ENCODE results near the gene ANTXR2. TPM values are rescaled to one million over a fixed set of nuclear protein-coding genes. Genes with fewer than 3 reads are reported as not detected.

Gene ANTXR2
- total and polyA plus RNA-seq, 2 of the 13 experiments (the other 11 are each of a cell fraction or from before 2014, with no cell fraction given) = 4.6 to 14.5 TPM

DNA sequence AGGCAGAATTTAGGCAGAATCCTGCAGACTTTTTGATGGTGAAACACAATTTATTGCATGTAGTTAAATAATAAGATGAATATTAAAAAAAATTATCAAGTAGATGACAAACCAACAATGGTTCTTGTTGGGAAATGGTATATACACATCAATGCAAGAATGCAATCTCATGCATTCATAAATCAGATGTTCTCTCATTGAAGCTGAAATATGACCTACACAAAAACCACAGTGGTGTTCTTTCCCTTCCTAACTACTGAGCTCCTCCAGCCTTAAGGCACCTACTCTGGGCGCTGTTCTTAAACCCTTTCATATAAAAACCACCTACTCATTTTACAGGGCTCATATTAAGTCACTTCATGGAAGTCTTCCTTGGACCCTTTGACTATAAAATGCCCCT lies 64.1 kb downstream of the ANTXR2 start (continued):
- TF ChIP-seq, protein P1, sequence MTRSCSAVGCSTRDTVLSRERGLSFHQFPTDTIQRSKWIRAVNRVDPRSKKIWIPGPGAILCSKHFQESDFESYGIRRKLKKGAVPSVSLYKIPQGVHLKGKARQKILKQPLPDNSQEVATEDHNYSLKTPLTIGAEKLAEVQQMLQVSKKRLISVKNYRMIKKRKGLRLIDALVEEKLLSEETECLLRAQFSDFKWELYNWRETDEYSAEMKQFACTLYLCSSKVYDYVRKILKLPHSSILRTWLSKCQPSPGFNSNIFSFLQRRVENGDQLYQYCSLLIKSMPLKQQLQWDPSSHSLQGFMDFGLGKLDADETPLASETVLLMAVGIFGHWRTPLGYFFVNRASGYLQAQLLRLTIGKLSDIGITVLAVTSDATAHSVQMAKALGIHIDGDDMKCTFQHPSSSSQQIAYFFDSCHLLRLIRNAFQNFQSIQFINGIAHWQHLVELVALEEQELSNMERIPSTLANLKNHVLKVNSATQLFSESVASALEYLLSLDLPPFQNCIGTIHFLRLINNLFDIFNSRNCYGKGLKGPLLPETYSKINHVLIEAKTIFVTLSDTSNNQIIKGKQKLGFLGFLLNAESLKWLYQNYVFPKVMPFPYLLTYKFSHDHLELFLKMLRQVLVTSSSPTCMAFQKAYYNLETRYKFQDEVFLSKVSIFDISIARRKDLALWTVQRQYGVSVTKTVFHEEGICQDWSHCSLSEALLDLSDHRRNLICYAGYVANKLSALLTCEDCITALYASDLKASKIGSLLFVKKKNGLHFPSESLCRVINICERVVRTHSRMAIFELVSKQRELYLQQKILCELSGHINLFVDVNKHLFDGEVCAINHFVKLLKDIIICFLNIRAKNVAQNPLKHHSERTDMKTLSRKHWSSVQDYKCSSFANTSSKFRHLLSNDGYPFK (CRISPR knock-in tag; IDR thresholded peaks at IDR 0.05; ENCODE audit: borderline replicate concordance) = no peak
- no peak for TF ChIP-seq RARG (CRISPR knock-in tag; IDR thresholded peaks at IDR 0.05; ENCODE audit: low read depth)

DNA sequence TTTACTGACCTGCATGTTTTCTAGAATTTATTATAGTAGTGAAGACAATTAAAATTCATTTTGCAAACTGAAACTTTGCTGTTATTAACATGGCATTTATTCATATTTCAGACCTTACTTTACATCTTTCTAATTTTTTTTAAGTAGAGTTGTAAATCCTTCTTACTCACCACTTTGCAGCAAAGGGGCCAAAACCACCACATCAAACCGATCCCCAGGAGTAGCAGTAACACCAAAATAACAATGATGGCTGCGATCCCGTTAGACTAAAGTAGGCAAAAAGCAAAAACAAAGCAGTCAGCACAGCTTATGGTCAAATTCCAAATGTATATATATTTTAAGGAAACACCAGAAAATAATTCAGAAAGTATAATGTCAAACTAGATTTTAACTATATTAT lies 64.7 kb downstream of the ANTXR2 start:
- POLR2A ChIA-PET = interaction anchor here (1.2 kb wide), 1 partner anchor 64 kb away, joined by 4 read pairs; the partner anchor contains the start of gene ANTXR2
- CTCF ChIA-PET (ENCODE audit: low intra/inter-chr PET ratio, low total read pairs) = no interaction called here
- Histone ChIP-seq H4K20me1 (ENCODE audit: insufficient read depth, low read length) (no peaks in the 10 kb centered on the region), H3K9ac (ENCODE audit: insufficient read depth, low read depth, low read length) (no peak overlapping the region), H3K27me3 (ENCODE audit: control insufficient read depth in 1 of 2, insufficient read depth in 2 of 2, low read length in 2 of 2) (no peaks in the 10 kb centered on the region), H3K4me2 (ENCODE audit: low read depth, low read length) (no peak overlapping the region), H3K36me3 (replicated peaks in 1 of 2; ENCODE audit: control insufficient read depth in 1 of 2, insufficient read depth in 2 of 2, low read length in 2 of 2) (no peaks in the 10 kb centered on the region), H3K9me3 (ENCODE audit: low read length) (peaks cover 7% of the 10 kb centered on the region; the same call in 1 of the 2 replicates), H3K79me2 (ENCODE audit: insufficient read depth, low read length) (no peaks in the 10 kb centered on the region), H2AFZ (ENCODE audit: low read length) (no peak overlapping the region), H3K4me1 (ENCODE audit: insufficient read depth, low read length) (peaks cover 15% of the 10 kb centered on the region), H3K4me3 (replicated peaks in 1 of 3; ENCODE audit: insufficient read depth in 1 of 3, low read depth in 2 of 3, low read length in 3 of 3) (no peak overlapping the region), H3K27ac (ENCODE audit: extremely low read length, insufficient read depth, low read length) (no peak overlapping the region)
- intact Hi-C loops (cut with micrococcal nuclease; ENCODE audit: unreplicated experiment) = no loop called here
- TF ChIP-seq ZNF788 (CRISPR knock-in tag; IDR thresholded peaks at IDR 0.05; ENCODE audit: borderline replicate concordance) (no peak), SMAD1 (CRISPR knock-in tag; IDR thresholded peaks at IDR 0.05; ENCODE audit: borderline replicate concordance, low read depth) (no peak), YY1 (IDR thresholded peaks at IDR 0.05; ENCODE audit: insufficient read depth, insufficient replicate concordance, low read depth, low read length) (no peak), NONO (IDR thresholded peaks at IDR 0.05) (no peak), NONO (CRISPR knock-in tag; conservative IDR thresholded peaks at IDR 0.05) (no peak), RBAK (CRISPR knock-in tag; IDR thresholded peaks at IDR 0.05) (no peak), TEAD2 (CRISPR knock-in tag; IDR thresholded peaks at IDR 0.05) (no peak), MIER2 (CRISPR knock-in tag; IDR thresholded peaks at IDR 0.05) (no peak)
- TF ChIP-seq, protein P2, sequence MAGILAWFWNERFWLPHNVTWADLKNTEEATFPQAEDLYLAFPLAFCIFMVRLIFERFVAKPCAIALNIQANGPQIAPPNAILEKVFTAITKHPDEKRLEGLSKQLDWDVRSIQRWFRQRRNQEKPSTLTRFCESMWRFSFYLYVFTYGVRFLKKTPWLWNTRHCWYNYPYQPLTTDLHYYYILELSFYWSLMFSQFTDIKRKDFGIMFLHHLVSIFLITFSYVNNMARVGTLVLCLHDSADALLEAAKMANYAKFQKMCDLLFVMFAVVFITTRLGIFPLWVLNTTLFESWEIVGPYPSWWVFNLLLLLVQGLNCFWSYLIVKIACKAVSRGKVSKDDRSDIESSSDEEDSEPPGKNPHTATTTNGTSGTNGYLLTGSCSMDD (CRISPR knock-in tag; IDR thresholded peaks at IDR 0.05) = no peak
- TF ChIP-seq, protein P3, sequence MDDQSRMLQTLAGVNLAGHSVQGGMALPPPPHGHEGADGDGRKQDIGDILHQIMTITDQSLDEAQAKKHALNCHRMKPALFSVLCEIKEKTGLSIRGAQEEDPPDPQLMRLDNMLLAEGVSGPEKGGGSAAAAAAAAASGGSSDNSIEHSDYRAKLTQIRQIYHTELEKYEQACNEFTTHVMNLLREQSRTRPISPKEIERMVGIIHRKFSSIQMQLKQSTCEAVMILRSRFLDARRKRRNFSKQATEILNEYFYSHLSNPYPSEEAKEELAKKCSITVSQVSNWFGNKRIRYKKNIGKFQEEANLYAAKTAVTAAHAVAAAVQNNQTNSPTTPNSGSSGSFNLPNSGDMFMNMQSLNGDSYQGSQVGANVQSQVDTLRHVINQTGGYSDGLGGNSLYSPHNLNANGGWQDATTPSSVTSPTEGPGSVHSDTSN (CRISPR knock-in tag; IDR thresholded peaks at IDR 0.05; ENCODE audit: borderline replicate concordance) = no peak
- TF ChIP-seq, protein P4, sequence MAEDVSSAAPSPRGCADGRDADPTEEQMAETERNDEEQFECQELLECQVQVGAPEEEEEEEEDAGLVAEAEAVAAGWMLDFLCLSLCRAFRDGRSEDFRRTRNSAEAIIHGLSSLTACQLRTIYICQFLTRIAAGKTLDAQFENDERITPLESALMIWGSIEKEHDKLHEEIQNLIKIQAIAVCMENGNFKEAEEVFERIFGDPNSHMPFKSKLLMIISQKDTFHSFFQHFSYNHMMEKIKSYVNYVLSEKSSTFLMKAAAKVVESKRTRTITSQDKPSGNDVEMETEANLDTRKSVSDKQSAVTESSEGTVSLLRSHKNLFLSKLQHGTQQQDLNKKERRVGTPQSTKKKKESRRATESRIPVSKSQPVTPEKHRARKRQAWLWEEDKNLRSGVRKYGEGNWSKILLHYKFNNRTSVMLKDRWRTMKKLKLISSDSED (CRISPR knock-in tag; IDR thresholded peaks at IDR 0.05) = no peak
- no peak for ATAC-seq
- DNase-seq (ENCODE audit: low spot score) = no peak
- WGBS (ENCODE audit: low lambda C conversion rate) = 99% methylated on average over 3 of the region's 3 CpGs
- FAIRE-seq = no peak
- in situ Hi-C loops (cut with HindIII; ENCODE audit: extremely low pct_ligation_motif_present, low pct_unique_long_range_greater_than_20kb) = no loop called here
- BruUV-seq (replicated peaks) = no TSS peak

All from HepG2 (cell line).